Astrocyte of the spinal cord (primary cell): Measurements from ENCODE around the gene PTPRN2.

Experiments
- DNase-seq: peaks from one replicate; pipeline ENCODE4 v3.0.0; 2011; ENCODE audit warnings: low read depth, low spot score
- H3K4me3 ChIP-seq: 2 replicates; pipeline ENCODE4 v1.5.1; 2011; ENCODE audit warnings: low read depth, mild to moderate bottlenecking, low read length, moderate library complexity
- CTCF ChIP-seq: IDR thresholded peaks from 2 replicates; pipeline ENCODE4 v1.5.1; 2012; ENCODE audit warnings: low read depth, mild to moderate bottlenecking, low read length, inconsistent platforms
- in situ Hi-C: cut with HindIII; loops from 2 replicates; pipeline ENCODE4 v1.10.0; 2017; ENCODE audit warnings: low sequenced_read_pairs

Gene PTPRN2

DNA sequence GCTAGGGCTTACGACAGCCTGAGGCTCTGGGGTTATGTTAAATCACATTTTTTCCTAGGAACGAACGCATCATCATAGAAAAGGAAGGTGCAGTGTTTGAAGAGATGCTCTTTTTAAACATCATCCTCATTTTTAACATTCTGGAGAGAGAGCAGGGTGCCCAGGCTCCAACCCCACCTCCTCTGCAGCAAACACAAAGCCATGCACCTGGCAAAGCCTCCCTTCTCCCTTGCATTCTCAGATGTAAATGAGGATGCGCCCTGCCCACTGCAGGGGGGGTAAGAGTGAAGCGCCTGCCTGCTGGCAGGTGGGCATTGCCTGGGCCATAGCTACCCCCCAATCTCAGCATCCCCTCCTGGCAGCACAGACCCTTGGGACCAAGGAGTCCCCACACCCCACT lies 92.4 kb downstream of the PTPRN2 start:
- TF ChIP-seq CTCF: no peak
- no peak for DNase-seq
- in situ Hi-C loops: no loop called here
- H3K4me3 ChIP-seq: no peak overlapping the region

- in situ Hi-C loops: no loop called here
- no peak overlapping the region for H3K4me3 ChIP-seq
- no peak for DNase-seq
- no peak for TF ChIP-seq CTCF
Measured at GRCh38 chr7:158494643-158495042, 93.0 kb downstream of the PTPRN2 start.

- no peak for TF ChIP-seq CTCF
- in situ Hi-C loops: no loop called here
- DNase-seq: no peak
- H3K4me3 ChIP-seq: no peak overlapping the region
Measured at GRCh38 chr7:158494162-158494586, 93.4 kb downstream of the PTPRN2 start.

DNA sequence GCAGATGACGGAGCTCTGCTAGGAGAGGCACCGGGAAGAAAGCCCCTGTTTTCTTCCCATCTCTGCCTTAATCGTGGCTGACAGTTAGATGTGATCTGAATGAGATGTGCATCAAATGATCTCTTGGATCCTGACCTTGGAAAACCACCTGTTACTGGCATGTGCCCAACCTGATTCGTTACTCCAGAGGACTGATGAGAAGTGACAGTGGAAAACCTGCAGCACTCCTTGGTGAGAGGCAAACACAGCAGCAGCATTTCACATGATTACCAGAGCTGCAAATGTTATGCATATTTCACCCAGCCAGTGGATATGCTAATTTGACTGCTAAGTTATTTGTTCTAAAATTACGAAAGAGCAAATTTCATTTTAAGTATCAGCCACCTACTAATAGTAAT lies 95.3 kb downstream of the PTPRN2 start:
- TF ChIP-seq CTCF: no peak
- in situ Hi-C loops: no loop called here
- DNase-seq: no peak

GRCh38 chr7:158491094-158491493 lies 96.5 kb downstream of the PTPRN2 start:
- no peak for DNase-seq
- no peak for TF ChIP-seq CTCF
- in situ Hi-C loops: no loop called here
- H3K4me3 ChIP-seq: no peak overlapping the region

More for the DNA sequence above, 95.3 kb downstream of the PTPRN2 start:
- no peak overlapping the region for H3K4me3 ChIP-seq

DNA sequence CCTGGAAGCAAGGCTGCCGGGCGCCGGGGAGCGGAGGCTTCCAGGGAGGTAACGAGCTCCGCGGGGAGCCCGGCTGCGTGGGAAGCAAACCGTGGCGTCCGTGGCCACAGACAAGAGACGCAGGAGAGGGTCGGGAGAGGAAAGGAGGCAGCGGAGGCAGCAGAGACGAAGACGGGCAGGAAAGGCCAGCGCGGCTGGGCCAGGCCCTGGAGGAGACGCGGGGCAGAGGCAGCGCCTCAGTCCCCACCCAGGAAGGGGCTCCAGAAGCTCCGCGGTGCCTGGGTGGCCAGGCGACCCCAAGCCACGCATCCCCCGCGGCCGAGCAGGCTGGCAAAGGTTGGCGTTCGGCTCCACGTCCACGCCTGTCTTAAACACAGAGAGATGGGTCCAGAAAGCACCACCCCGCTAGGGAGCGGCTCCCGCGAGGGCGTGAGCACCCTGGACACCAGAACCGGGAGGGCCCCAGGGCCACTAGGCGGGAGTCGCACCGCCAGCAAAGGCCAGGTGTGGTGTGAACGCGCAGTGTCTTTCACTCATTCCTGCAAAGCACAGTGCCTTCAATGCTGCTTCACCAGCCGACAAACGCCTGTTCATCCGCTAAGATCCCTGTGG lies 97.3 kb downstream of the PTPRN2 start:
- in situ Hi-C loops: no loop called here
- no peak for TF ChIP-seq CTCF
- no peak overlapping the region for H3K4me3 ChIP-seq
- DNase-seq: no peak
